H1 (cell line): Measurements from ENCODE around the gene E2F1. TPM values are rescaled to one million over a fixed set of nuclear protein-coding genes. Genes with fewer than 3 reads are reported as not detected.
A peak's percentile ranks its signal among the peaks of the same experiment; 100 is the strongest.

Source experiments
- CTCF ChIA-PET: fragments of 300-600 bp; sonication (Branson Sonifier 250); formaldehyde crosslinking; loops from one replicate; lab custom pipeline; 2021; ENCODE audit not compliant: partially characterized antibody; lab: Charles Lee
- POLR2A ChIA-PET: fragments of 300-600 bp; sonication (Branson Sonifier 250); formaldehyde crosslinking; loops from one replicate; lab custom pipeline; 2021; ENCODE audit warnings: inconsistent platforms; ENCODE audit not compliant: partially characterized antibody; lab: Charles Lee
- DNase-seq, 2 experiments: peaks; one replicate each; pipeline versions ENCODE4 v3.0.0 to v3.0.0-alpha.2; 2010 to 2022; ENCODE audit warnings: low spot score in 2 of 2, low read depth in 1 of 2, mixed read lengths in 1 of 2
- FAIRE-seq: peaks from 2 replicates; lab custom pipeline; 2011; peaks lifted over from hg19 to GRCh38; lab: Jason Lieb, UNC
- H2AFZ ChIP-seq: 2 replicates; pipeline ENCODE4 v1.8.1; 2012; ENCODE audit warnings: low read length, inconsistent platforms
- H2AK5ac ChIP-seq: 2 replicates; pipeline ENCODE4 v1.6.1; 2013; ENCODE audit warnings: low read depth, low read length
- H2BK120ac ChIP-seq: replicated peaks from 2 replicates; pipeline ENCODE3; 2013; ENCODE audit warnings: low read depth, low read length, inconsistent platforms
- H2BK12ac ChIP-seq: 2 replicates; pipeline ENCODE4 v1.6.1; 2013; ENCODE audit warnings: low read depth, low read length
- H2BK15ac ChIP-seq: 2 replicates; pipeline ENCODE4 v1.6.1; 2013; ENCODE audit warnings: low read length
- H2BK20ac ChIP-seq: 2 replicates; pipeline ENCODE4 v1.6.1; 2013; ENCODE audit warnings: low read length
- H2BK5ac ChIP-seq: 2 replicates; pipeline ENCODE4 v1.6.1; 2013; ENCODE audit warnings: low read depth, low read length
- H3K14ac ChIP-seq: 2 replicates; pipeline ENCODE4 v1.6.1; 2013; ENCODE audit warnings: inconsistent platforms; ENCODE audit not compliant: insufficient read length
- H3K18ac ChIP-seq: 2 replicates; pipeline ENCODE4 v1.6.1; 2013; ENCODE audit warnings: low read length; ENCODE audit errors: extremely low read depth
- H3K23ac ChIP-seq: 2 replicates; pipeline ENCODE4 v1.6.1; 2013; ENCODE audit warnings: inconsistent platforms; ENCODE audit not compliant: insufficient read length
- H3K23me2 ChIP-seq: 2 replicates; pipeline ENCODE4 v1.6.1; 2013; ENCODE audit warnings: low read depth, low read length
- H3K27ac ChIP-seq: 2 replicates; pipeline ENCODE4 v1.6.1; 2011; ENCODE audit warnings: low read depth, low read length, inconsistent platforms
- H3K27me3 ChIP-seq, 4 experiments: replicated peaks in 1 of 4; 1 replicate in 1 of 4; 2 replicates in 3 of 4; pipeline versions ENCODE4 v1.6.1 to v1.8.1; 2011 to 2013; ENCODE audit warnings: low read length in 3 of 4, mild to moderate bottlenecking in 3 of 4, inconsistent platforms in 2 of 4, mixed read lengths in 2 of 4, moderate library complexity in 1 of 4; ENCODE audit not compliant: control insufficient read depth in 3 of 4, insufficient read depth in 3 of 4; ENCODE audit errors: extremely low read depth in 1 of 4
- H3K36me3 ChIP-seq, 4 experiments: 2 replicates each; pipeline versions ENCODE4 v1.6.1 to v1.8.1; 2011 to 2013; ENCODE audit warnings: mild to moderate bottlenecking in 4 of 4, low read length in 3 of 4, moderate library complexity in 2 of 4, control low read depth in 1 of 4, inconsistent platforms in 1 of 4; ENCODE audit not compliant: insufficient read depth in 4 of 4, control insufficient read depth in 2 of 4
- H3K4ac ChIP-seq: replicated peaks from 2 replicates; pipeline ENCODE3; 2013; ENCODE audit warnings: low read length, low read depth, mixed read lengths, inconsistent platforms; ENCODE audit not compliant: insufficient read length
- H3K4me1 ChIP-seq, 4 experiments: replicated peaks in 1 of 4; 1 replicate in 1 of 4; 2 replicates in 3 of 4; pipeline versions ENCODE4 v1.6.1 to v1.8.1; 2011 to 2013; ENCODE audit warnings: low read length in 3 of 4, inconsistent platforms in 2 of 4, mixed read lengths in 1 of 4; ENCODE audit not compliant: insufficient read depth in 4 of 4, control insufficient read depth in 3 of 4
- H3K4me2 ChIP-seq, 2 experiments: 2 replicates each; pipeline versions ENCODE4 v1.6.1 to v1.8.1; 2011 to 2013; ENCODE audit warnings: low read depth in 2 of 2, low read length in 2 of 2, control low read depth in 1 of 2, inconsistent platforms in 1 of 2, mild to moderate bottlenecking in 1 of 2; ENCODE audit not compliant: insufficient read depth in 1 of 2
- H3K4me3 ChIP-seq, 4 experiments: fragments of 200-600, 300-600 bp in 1 of 4; sonication (generic), shearing (Covaris generic), sonication (Bioruptor Twin) in 1 of 4; 2 replicates each; pipeline versions ENCODE4 v1.5.1 to v1.8.1; 2011 to 2016; ENCODE audit warnings: low read length in 4 of 4, low read depth in 3 of 4, control low read depth in 2 of 4, inconsistent platforms in 2 of 4, mild to moderate bottlenecking in 2 of 4, mixed read lengths in 1 of 4, moderate library complexity in 1 of 4; ENCODE audit not compliant: insufficient read depth in 2 of 4; ENCODE audit errors: extremely low read depth in 1 of 4
- H3K56ac ChIP-seq: replicated peaks from 2 replicates; pipeline ENCODE3; 2013; ENCODE audit warnings: low read depth, mild to moderate bottlenecking, mixed read lengths, low read length, inconsistent platforms; ENCODE audit not compliant: insufficient read length
- H3K79me1 ChIP-seq: 2 replicates; pipeline ENCODE4 v1.6.1; 2013; ENCODE audit warnings: low read depth, low read length, control low read depth
- H3K79me2 ChIP-seq, 2 experiments: 2 replicates each; pipeline versions ENCODE4 v1.6.1 to v1.8.1; 2012 to 2013; ENCODE audit warnings: low read length in 2 of 2, mild to moderate bottlenecking in 2 of 2, inconsistent platforms in 1 of 2; ENCODE audit not compliant: insufficient read depth in 2 of 2, control insufficient read depth in 1 of 2
- H3K9ac ChIP-seq, 4 experiments: replicated peaks in 1 of 4; 1 replicate in 1 of 4; 2 replicates in 3 of 4; pipeline versions ENCODE4 v1.6.1 to v1.8.1; 2011 to 2013; ENCODE audit warnings: low read depth in 3 of 4, low read length in 3 of 4, control low read depth in 2 of 4, mild to moderate bottlenecking in 2 of 4, moderate library complexity in 2 of 4, inconsistent platforms in 1 of 4; ENCODE audit errors: extremely low read depth in 1 of 4
- H3K9me3 ChIP-seq, 2 experiments: 2 replicates each; pipeline versions ENCODE4 v1.6.1 to v1.8.1; 2012 to 2013; ENCODE audit warnings: mild to moderate bottlenecking in 2 of 2, moderate library complexity in 2 of 2, control low read depth in 1 of 2, inconsistent platforms in 1 of 2, low read depth in 1 of 2, low read length in 1 of 2, mixed read lengths in 1 of 2; ENCODE audit not compliant: insufficient read depth in 2 of 2
- H4K20me1 ChIP-seq, 2 experiments: replicated peaks in 1 of 2; 2 replicates each; pipeline versions ENCODE3 to v1.8.1; 2011 to 2013; ENCODE audit warnings: inconsistent platforms in 2 of 2, low read length in 2 of 2, mild to moderate bottlenecking in 1 of 2; ENCODE audit not compliant: insufficient read depth in 2 of 2, control insufficient read depth in 1 of 2
- H4K5ac ChIP-seq: 2 replicates; pipeline ENCODE4 v1.6.1; 2013; ENCODE audit warnings: low read length, low read depth, mixed read lengths, inconsistent platforms; ENCODE audit not compliant: insufficient read length
- H4K8ac ChIP-seq: 2 replicates; pipeline ENCODE4 v1.8.0; 2013; ENCODE audit warnings: mild to moderate bottlenecking, moderate library complexity, low read length, inconsistent platforms; ENCODE audit not compliant: insufficient read depth; ENCODE audit errors: extremely low read depth
- H4K91ac ChIP-seq: replicated peaks from 2 replicates; pipeline ENCODE3; 2013; ENCODE audit warnings: low read length, mixed read lengths, inconsistent platforms; ENCODE audit not compliant: insufficient read length
- BRCA1 ChIP-seq: IDR thresholded peaks from 2 replicates; pipeline ENCODE4 v1.6.1; 2012; ENCODE audit warnings: low read depth, low read length, improper control_type of control experiment
- CTBP2 ChIP-seq: IDR thresholded peaks from 2 replicates; pipeline ENCODE4 v1.7.0; 2011; ENCODE audit warnings: borderline replicate concordance, mild to moderate bottlenecking, moderate library complexity, mixed read lengths, low read length; ENCODE audit not compliant: insufficient read depth, insufficient read length
- EGR1 ChIP-seq: IDR thresholded peaks from 2 replicates; pipeline ENCODE4 v1.6.1; 2011; ENCODE audit warnings: low read depth, low read length, borderline replicate concordance
- POLR2A ChIP-seq, 2 experiments: IDR thresholded peaks; 1 replicate in 1 of 2; 2 replicates in 1 of 2; pipeline ENCODE4 v1.6.1; 2011; ENCODE audit warnings: low read depth in 2 of 2, low read length in 2 of 2, mild to moderate bottlenecking in 2 of 2; ENCODE audit errors: control extremely low read depth in 1 of 2
- POLR2AphosphoS5 ChIP-seq: IDR thresholded peaks from 2 replicates; pipeline ENCODE4 v1.6.1; 2011; ENCODE audit warnings: low read depth, low read length
- POU5F1 ChIP-seq: IDR thresholded peaks from 2 replicates; pipeline ENCODE4 v1.6.1; 2011; ENCODE audit warnings: low read depth, mild to moderate bottlenecking, low read length, moderate library complexity
- SIRT6 ChIP-seq: IDR thresholded peaks from one replicate; pipeline ENCODE4 v1.7.1; 2012; ENCODE audit warnings: low read length, inconsistent platforms
- SRF ChIP-seq: IDR thresholded peaks from 2 replicates; pipeline ENCODE4 v1.6.1; 2011; ENCODE audit warnings: mild to moderate bottlenecking, low read depth, low read length, moderate library complexity
- SUZ12 ChIP-seq: fragments of 200-600 bp; sonication (generic); IDR thresholded peaks from 2 replicates; pipeline ENCODE4 v1.6.1; 2012; ENCODE audit warnings: mild to moderate bottlenecking, inconsistent platforms, low read length, moderate library complexity, mixed read lengths
- TEAD4 ChIP-seq: IDR thresholded peaks from 2 replicates; pipeline ENCODE4 v1.6.1; 2012; ENCODE audit warnings: low read depth, low read length, inconsistent platforms, mixed read lengths
- YY1 ChIP-seq: IDR thresholded peaks from 2 replicates; pipeline ENCODE4 v1.6.1; 2011; ENCODE audit warnings: low read depth, mild to moderate bottlenecking, low read length
- WGBS, 2 experiments: shearing (Covaris generic) in 1 of 2; methylation state at CpG; one replicate each; pipeline versions ENCODE4 v1.1.6 to v1.1.7; 2013 to 2015; ENCODE audit warnings: low lambda C conversion rate in 2 of 2, mixed read lengths in 2 of 2, inconsistent platforms in 1 of 2, low coverage in 1 of 2, missing lambda C conversion rate in 1 of 2; ENCODE audit not compliant: insufficient replicate concordance in 2 of 2, insufficient coverage in 1 of 2, insufficient read length in 1 of 2; ENCODE audit errors: extremely low coverage in 1 of 2, missing lambda C conversion rate in 1 of 2; 5-methylcytosine and 5-hydroxymethylcytosine counted together
- polyA plus RNA-seq, 7 experiments: library from polyadenylated mRNA; depleted of rRNA in 3 of 7; stranded (reverse) in 5 of 7; unstranded in 2 of 7; fragments of >200 nt in 5 of 7; fragments of 200-250 nt in 2 of 7; gene quantifications; 1 replicate in 5 of 7; 2 replicates in 1 of 7; 4 replicates in 1 of 7; pipeline versions ENCODE4 v1.2.1 to v1.2.3, GENCODE V29; 2011 to 2013; ENCODE audit warnings: missing spikeins in 2 of 7, mixed read lengths in 2 of 7
- total RNA-seq: library from RNA; stranded (reverse); fragmentation: NEBNext Ultra II Directional; extraction: Animal tissue kit (Norgen Biotek cat#: 25700); gene quantifications from 2 replicates; pipeline ENCODE4 v1.2.1, GENCODE V29; 2021
- TF ChIP-seq, protein P1 (sequence below): IDR thresholded peaks from 2 replicates; pipeline ENCODE4 v1.6.1; 2012; ENCODE audit warnings: inconsistent platforms

E2F1 gene
- total and polyA plus RNA-seq, 2 of the 8 experiments (the other 6 are each of a cell fraction or from before 2014, with no cell fraction given) = 33.4 to 35.8 TPM

DNA sequence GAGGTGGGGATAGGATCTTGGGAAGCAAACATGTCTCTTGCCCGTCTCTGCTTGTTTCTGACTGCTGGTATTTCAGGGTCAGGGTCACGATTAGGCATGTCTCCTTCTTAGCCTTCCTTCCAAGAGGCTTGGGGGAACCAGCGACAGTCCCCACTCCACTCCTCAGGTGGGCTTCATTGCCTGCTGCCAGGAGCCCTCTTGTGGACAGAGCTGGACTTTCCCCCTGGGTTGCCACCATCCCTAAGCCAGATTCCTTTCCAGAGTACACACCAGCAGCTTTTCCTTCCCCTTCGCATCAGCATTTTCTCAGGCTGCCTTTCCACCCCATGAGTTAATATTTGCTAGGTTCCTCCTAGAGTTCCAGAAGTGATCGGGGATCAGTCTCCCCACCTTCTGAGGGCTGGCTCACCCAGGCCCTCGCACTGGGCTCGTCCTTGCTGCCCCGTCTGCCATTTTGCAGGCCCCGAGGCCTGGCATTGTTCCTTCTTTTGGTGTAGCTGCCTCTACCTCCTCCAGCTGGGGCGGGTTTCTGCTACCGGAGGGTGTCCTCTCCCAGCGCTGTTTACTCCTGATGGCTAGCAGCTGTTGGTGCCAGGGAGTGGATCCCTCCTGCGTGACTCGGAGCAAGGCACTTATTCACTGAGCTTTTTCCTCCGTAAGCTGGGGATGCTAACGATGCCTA is 32.8 kb downstream of the E2F1 start:
- H2BK5ac ChIP-seq = no peak overlapping the region
- no peak overlapping the region for H3K14ac ChIP-seq
- no peak overlapping the region for H3K18ac ChIP-seq
- no peak overlapping the region for H4K5ac ChIP-seq
- H2BK15ac ChIP-seq = no peak overlapping the region
- no peak overlapping the region for H3K9ac ChIP-seq
- peaks cover 0 to 2% of the 10 kb centered on the region in 2 experiments for H4K20me1 ChIP-seq
- no peak overlapping the region for H2AK5ac ChIP-seq
- no peak overlapping the region for H2BK12ac ChIP-seq
- POLR2A ChIA-PET = interaction anchor here (0.6 to 4.7 kb wide), 9 partner anchors 12 to 1338 kb away, joined by 3 to 63 read pairs (median 4); partner anchors contain the start of genes ACTL10, CDK5RAP1 and SNTA1
- no peak overlapping the region for H2BK120ac ChIP-seq
- CTCF ChIA-PET = interaction anchor here (0.7 to 4.5 kb wide), 35 partner anchors 9 to 441 kb away, joined by 3 to 38 read pairs (median 4); partner anchors contain the start of genes ACTL10, C20orf144 and CDK5RAP1
- H4K8ac ChIP-seq = no peak overlapping the region
- H3K27ac ChIP-seq = no peak overlapping the region
- peak; percentile 78 for FAIRE-seq
- no peaks in the 10 kb centered on the region for H3K9me3 ChIP-seq
- H2BK20ac ChIP-seq = no peak overlapping the region
- H3K23ac ChIP-seq = no peak overlapping the region
- DNase-seq = peak; percentile 69 to 86
- no peak overlapping the region for H3K4ac ChIP-seq
- peaks cover 0 to 4% (median 0%) of the 10 kb centered on the region in 4 experiments; a peak in 1 of 8 replicates for H3K36me3 ChIP-seq
- H3K4me2 ChIP-seq = no peak overlapping the region
- no peaks in the 10 kb centered on the region for H3K79me2 ChIP-seq
- no peaks in the 10 kb centered on the region for H3K79me1 ChIP-seq
- H3K4me3 ChIP-seq = no peak overlapping the region
- H2AFZ ChIP-seq = no peak overlapping the region
- peaks cover 0 to 11% (median 1%) of the 10 kb centered on the region in 4 experiments; a peak in 4 of 7 replicates for H3K4me1 ChIP-seq
- 69% methylated on average over 16 of the region's 16 CpGs; no CpG with 5 or more reads in 1 of the 2 experiments for WGBS, 2 experiments
- H3K56ac ChIP-seq = no peak overlapping the region
- no peak overlapping the region for H4K91ac ChIP-seq
- no peaks in the 10 kb centered on the region for H3K27me3 ChIP-seq
- H3K23me2 ChIP-seq = no peaks in the 10 kb centered on the region
- TF ChIP-seq BRCA1 (no peak), YY1 (0 out of 2 replicates have a peak, but pooled peaks have one; percentile 54), POLR2AphosphoS5 (peak; percentile 26), POU5F1 (no peak), SRF (no peak), CTBP2 (no peak), SUZ12 (no peak), EGR1 (no peak), POLR2A (IDR thresholded peaks at IDR 0.05; ENCODE audit: control extremely low read depth in 1 of 2, low read depth in 2 of 2, low read length in 2 of 2) (peak in 1 of 2 experiments; percentile 67; a peak in 1 of 3 replicates), SIRT6 (no peak), TEAD4 (no peak)
- TF ChIP-seq, protein P1, sequence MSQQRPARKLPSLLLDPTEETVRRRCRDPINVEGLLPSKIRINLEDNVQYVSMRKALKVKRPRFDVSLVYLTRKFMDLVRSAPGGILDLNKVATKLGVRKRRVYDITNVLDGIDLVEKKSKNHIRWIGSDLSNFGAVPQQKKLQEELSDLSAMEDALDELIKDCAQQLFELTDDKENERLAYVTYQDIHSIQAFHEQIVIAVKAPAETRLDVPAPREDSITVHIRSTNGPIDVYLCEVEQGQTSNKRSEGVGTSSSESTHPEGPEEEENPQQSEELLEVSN = no peak
